GM18508 (cell line): Measurements from ENCODE around the gene DNAJC6.
"Not testable (repeated sequence)": the region's sequence is repeated elsewhere in the genome, so short reads cannot be mapped to it uniquely, and the experiment has no call there.

Experiments
- ATAC-seq: cut with Tn5 transposase; IDR thresholded peaks from one replicate; pipeline ENCODE4 v1.9.1; 2021; ENCODE audit warnings: moderate number of reproducible peaks; ENCODE audit not compliant: insufficient read depth, unreplicated experiment

Gene DNAJC6

DNA sequence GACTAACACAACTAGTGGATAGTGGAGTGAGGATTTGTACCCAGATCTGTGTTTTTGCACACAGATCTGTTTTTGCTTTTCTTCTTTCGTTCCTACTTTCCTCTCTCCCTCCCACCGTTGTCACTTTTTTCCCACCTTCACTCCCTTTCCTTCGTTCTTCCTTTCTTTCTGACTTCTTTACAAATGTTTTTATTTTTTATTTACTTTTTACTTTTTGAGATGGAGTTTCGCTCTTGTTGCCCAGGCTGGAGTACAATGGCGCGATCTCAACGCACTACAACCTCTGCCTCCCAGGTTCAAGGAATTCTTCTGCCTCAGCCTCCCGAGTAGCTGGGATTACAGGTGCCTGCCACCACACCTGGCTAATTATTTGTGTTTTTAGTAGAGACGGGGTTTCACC is 17.5 kb upstream of the DNAJC6 start:
- ATAC-seq, result not testable (repeated sequence)

- no peak for ATAC-seq
Observed at GRCh38 chr1:65292861-65293593, 16.3 kb upstream of the DNAJC6 start.

DNA sequence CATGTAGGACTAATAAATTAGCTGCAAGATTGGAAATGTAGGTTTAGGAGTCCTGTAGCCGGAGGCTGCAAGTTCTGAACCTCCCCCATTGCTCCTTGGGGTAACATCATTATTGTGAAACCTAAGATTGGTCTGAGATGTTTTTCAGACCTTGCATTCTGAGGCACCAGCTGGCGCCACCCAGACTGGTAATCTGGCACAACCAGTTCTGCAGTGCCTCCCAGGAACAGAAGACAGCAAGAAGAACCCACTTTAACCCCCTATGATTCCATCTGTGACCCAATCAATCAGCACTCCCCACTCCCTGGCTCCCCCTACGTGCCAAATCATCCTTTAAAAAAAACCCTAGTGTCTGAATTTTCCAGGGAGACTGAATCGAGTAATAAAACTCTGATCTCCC is 11.6 kb upstream of the DNAJC6 start:
- no peak for ATAC-seq

GRCh38 chr1:65299328-65299727 is 10.0 kb upstream of the DNAJC6 start:
- no peak for ATAC-seq

- ATAC-seq, result no peak
Observed at GRCh38 chr1:65308781-65309303, 501 bp upstream of the DNAJC6 start.

DNA sequence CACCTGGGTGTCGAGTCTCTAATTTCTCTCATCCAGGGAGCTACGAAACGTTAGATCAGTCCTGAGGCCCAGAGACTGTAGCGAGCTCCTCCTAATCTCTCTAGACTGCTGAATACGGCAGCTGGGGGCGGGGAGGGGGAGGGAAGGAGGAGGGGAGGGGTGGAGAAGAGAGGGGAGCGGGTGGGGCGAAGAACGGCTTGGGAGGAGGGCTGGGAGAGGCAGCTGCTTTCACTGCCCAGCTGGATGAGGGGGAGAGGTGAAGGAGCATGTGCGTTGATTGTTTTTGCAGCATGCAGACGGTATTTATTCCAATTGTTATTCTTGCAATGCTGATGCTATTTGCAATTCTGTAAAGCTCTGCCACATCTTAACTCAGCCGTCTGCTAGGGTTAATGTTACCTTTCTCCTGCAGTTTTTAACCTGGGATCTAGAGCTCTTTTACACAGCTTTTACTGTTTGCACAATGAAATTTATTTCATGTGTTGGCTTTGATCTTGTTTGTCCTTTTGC is 790 bp downstream of the DNAJC6 start:
- no peak for ATAC-seq

- no peak for ATAC-seq
Observed at GRCh38 chr1:65311760-65312159, 2.4 kb downstream of the DNAJC6 start.

- ATAC-seq, result no peak
Observed at GRCh38 chr1:65316233-65316632, 6.9 kb downstream of the DNAJC6 start.

- ATAC-seq, result no peak
Observed at GRCh38 chr1:65317866-65318653, 8.7 kb downstream of the DNAJC6 start.

DNA sequence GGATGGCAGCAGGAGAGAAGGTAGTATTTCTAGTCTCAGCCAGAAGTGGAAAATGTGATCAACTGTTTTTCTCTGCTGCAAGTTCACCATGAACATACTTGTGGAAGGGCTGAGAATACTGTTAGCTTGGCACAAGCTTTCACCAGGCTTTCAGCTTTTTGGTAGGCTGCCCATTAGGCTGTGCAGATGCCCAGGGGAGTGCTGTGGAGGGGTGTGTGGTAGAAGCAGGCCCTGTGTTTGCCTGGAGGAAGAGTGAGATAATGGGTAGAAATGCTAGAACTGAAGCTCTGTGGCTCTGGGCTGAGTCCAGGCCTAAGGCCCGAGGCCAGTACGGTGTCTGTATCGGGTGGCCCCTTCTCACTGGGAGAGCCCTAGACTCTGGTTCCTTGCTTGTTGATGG is 9.8 kb downstream of the DNAJC6 start:
- ATAC-seq, result no peak

DNA sequence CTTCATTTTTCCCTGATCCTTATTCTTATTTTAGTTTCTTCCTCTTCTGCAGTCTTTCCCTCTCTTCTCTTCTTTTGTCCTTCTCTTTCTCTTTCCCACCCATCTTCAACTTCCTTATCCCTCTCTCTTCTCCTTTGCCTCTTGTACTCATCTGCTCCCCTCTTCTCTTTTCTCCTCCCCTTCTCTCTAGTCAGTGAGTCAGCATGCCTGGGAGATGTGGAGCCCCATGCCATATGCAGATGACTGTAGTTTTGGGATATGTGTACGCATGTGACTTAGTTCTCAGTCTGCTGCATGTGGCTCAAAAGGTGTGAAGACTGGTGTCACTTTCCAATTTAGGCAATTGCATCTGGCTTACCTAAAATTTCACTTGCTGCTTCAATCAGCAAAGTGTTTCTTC is 10.4 kb downstream of the DNAJC6 start:
- ATAC-seq, result no peak

DNA sequence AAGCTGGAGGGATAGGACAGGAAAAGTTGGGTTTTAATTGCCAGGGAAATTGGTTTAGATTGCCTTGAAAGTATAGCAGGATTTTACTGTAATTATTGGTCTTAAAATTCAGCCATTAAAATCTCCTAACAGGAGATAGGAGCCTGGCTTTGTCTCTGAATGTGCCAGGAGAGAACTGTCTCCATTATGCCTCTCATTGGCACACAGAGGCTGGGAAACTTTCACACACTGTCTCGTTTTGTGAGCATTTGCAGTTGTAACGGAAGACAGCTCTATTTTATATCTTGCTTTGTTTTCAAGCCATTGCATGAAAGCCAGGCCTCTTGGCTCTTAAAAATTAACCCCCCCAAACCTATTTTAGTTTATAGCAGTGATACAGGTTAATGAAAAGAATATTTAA is 12.5 kb downstream of the DNAJC6 start:
- ATAC-seq, result no peak

DNA sequence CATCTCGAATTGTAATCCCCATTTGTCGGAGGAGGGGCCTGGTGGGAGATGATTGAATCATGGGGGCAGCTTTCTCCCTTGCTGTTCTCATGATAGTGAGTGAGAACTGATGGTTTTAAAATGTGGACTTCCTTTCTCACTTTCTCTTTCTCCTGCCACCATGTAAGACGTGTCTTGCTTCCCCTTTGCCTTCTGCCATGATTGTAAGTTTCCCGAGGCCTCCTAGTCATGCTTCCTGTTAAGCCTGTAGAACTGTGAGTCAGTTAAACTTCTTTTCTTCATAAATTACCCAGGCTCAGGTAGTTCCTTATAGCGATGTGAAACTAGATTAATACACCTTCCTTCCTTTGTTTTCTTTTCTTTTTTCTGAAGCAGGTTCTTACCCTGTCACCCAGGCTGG is 13.9 kb downstream of the DNAJC6 start:
- ATAC-seq, result no peak

GRCh38 chr1:65330021-65330420 is 20.7 kb downstream of the DNAJC6 start:
- no peak for ATAC-seq

DNA sequence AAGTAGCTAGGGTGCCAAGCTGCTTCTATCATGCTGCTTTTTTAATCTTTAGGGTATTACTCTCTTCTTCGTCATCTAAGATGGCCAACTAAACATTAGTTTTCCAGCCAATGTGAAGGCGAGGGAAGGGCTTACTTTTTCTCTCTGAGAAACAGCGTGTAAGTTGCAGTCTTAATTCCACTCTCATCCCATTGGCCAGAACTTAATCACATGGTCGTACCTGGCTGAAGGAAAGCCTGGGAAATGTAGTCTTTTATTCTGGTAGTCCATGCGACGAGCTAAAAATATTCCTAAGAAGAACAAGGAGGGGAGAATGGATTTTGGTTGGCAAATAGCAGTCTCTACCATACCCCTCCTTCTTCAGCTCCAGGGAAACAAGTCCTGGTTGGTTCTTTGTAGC is 21.5 kb downstream of the DNAJC6 start:
- no peak for ATAC-seq

DNA sequence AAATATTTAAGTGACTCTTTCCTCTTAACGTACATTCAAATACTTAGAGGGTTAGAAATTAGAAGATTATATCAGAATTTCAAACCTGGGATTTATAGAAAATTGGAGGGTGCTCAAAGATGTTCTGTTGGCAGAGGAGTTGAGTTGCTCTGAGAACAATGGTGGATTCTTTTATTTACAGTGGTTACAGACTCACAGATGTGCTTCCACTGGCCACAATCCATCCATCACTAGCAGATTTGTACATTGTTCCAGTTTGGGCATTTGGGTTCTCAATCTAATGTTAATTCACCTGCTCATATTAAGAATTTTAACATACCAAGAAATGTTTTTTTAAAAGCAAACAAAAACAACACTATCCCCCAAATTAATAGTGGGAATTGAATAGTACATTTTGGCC is 23.5 kb downstream of the DNAJC6 start:
- ATAC-seq, result no peak

GRCh38 chr1:65334081-65334480 is 24.7 kb downstream of the DNAJC6 start:
- no peak for ATAC-seq

GRCh38 chr1:65339866-65340468 is 30.6 kb downstream of the DNAJC6 start:
- ATAC-seq, result no peak

DNA sequence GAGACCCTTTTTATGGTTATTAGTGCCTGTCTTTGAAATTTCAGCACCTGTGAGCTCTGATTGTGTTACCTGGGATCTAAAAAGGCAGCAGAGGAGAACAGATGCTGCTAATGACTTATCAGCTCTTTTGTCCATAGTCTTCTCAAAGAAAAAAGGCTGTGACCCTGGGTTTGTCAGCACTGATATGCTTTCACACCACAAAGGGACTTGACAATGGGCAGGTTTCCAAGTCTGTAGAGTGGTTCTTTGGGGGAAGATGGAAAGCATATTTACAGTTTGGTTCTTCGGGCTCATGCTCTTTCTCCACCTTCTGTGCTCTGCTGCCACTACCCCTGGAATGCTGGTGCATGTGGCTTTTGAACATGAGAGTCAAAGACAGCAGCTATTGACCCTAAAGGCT is 32.0 kb downstream of the DNAJC6 start:
- no peak for ATAC-seq

DNA sequence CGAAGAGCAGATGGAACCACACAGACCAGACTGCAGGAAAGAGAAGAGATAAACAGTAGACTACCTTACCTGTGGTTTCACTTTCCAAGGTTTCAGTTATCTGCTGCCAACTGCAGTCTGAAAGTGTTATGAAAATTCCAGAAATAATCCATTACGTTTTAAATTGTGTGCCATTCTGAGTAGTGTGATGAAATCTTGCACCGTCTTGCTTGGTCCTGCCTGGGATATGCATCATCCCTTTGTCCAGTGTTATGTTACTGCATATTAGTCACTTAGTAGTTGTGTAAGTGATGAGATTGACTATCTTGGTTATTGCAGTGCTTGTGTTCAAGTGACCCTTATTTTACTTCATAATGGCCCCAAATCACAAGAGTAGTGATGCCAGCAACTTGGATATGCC is 33.9 kb downstream of the DNAJC6 start:
- ATAC-seq, result no peak

GRCh38 chr1:65344171-65344814 is 35.0 kb downstream of the DNAJC6 start:
- ATAC-seq, result no peak
